Measurements from ENCODE around the gene CSRP2. TPM values are rescaled to one million over a fixed set of nuclear protein-coding genes. Genes with fewer than 3 reads are reported as not detected.

The CSRP2 gene
- total RNA-seq, 1 experiment from 2014 or later = 158 TPM

- Histone ChIP-seq H2BK12ac (ENCODE audit: insufficient read length, low read depth, low read length) (no peak overlapping the region), H3K27ac (ENCODE audit: insufficient read length, low read depth, low read length) (peak overlapping the region; percentile 14), H3K9ac (ENCODE audit: extremely low read depth, insufficient read length, low read length) (peak overlapping the region; percentile 53), H3K56ac (ENCODE audit: insufficient read length, low read depth, low read length) (no peak overlapping the region), H3K23me2 (ENCODE audit: insufficient read length, low read depth, low read length, poor library complexity, severe bottlenecking) (peaks cover 4% of the 10 kb centered on the region), H3K4me1 (ENCODE audit: insufficient read depth, low read length) (peaks cover 4% of the 10 kb centered on the region; the same call in 1 of the 2 replicates), H4K20me1 (ENCODE audit: control insufficient read depth, insufficient read depth, insufficient read length) (no peaks in the 10 kb centered on the region), H2BK120ac (ENCODE audit: low read depth, low read length, poor library complexity, severe bottlenecking) (no peak overlapping the region), H4K91ac (ENCODE audit: insufficient read length, low read depth, low read length) (no peak overlapping the region), H2AFZ (ENCODE audit: low read length) (no peak overlapping the region), H3K18ac (ENCODE audit: insufficient read length, low read depth, low read length) (no peak overlapping the region), H3T11ph (ENCODE audit: low read length) (no peak overlapping the region), H3K79me2 (ENCODE audit: insufficient read depth, low read length) (peaks cover 7% of the 10 kb centered on the region; the same call in 1 of the 2 replicates), H3K23ac (ENCODE audit: insufficient read length, low read depth, low read length) (no peak overlapping the region), H3K4ac (ENCODE audit: low read depth, low read length) (no peak overlapping the region), H3K27me3 (ENCODE audit: insufficient read depth, low read length) (no peaks in the 10 kb centered on the region), H4K5ac (ENCODE audit: insufficient read length, low read depth, low read length) (no peak overlapping the region), H3K9me3 (ENCODE audit: control insufficient read depth, low read depth, low read length) (no peaks in the 10 kb centered on the region), H4K8ac (replicated peaks; ENCODE audit: insufficient read length, low read depth, low read length) (no peak overlapping the region), H3K14ac (ENCODE audit: insufficient read depth, low read length) (no peak overlapping the region), H2BK15ac (ENCODE audit: low read depth, low read length) (no peak overlapping the region), H2BK5ac (ENCODE audit: insufficient read length, low read length) (no peak overlapping the region), H3K79me1 (ENCODE audit: insufficient read depth, low read depth, low read length, poor library complexity, severe bottlenecking) (peaks cover 4% of the 10 kb centered on the region), H2BK20ac (ENCODE audit: low read depth, low read length, poor library complexity, severe bottlenecking) (no peak overlapping the region), H3K4me2 (ENCODE audit: insufficient read depth, insufficient read length, low read length) (peak overlapping the region; percentile 54), H2AK5ac (ENCODE audit: insufficient read length, low read length) (no peak overlapping the region)
- Mint-ChIP-seq H3K4me3 (peak overlapping the region; percentile 78 to 84), H3K36me3 (ENCODE audit: insufficient read depth in 1 of 3, low read depth in 3 of 3) (peaks cover 0 to 2% (median 2%) of the 10 kb centered on the region in 3 experiments; a peak in 2 of 7 replicates), H3K4me1 (peaks cover 28 to 34% of the 10 kb centered on the region in 2 experiments), H3K27ac (peak overlapping the region; percentile 91 to 96 (median 95); a peak in 5 of 7 replicates), H3K9me3 (no peaks in the 10 kb centered on the region), H3K27me3 (ENCODE audit: low read depth) (peaks cover 4% of the 10 kb centered on the region)
- WGBS (ENCODE audit: extremely low coverage, insufficient read length, low lambda C conversion rate) = no CpG with 5 or more reads among the region's 13 CpGs
- no peak for TF ChIP-seq CTCF (conservative IDR thresholded peaks at IDR 0.05)
- DNase-seq = no peak
These were observed 1.1 kb upstream of the CSRP2 start for GRCh38 chr12:76879710-76880518.

Measured in H9 (cell line).